NCI-H2081 (cell line): ENCODE data around the gene MIEN1.
A peak's percentile ranks its signal among the peaks of the same experiment; 100 is the strongest.
"Not testable (repeated sequence)": the region's sequence is repeated elsewhere in the genome, so short reads cannot be mapped to it uniquely, and the experiment has no call there.

Experiments
- DNase-seq, 2 experiments: peaks; one replicate each; lab custom pipeline; 2025; lab: John Stamatoyannopoulos, UW

MIEN1 gene

DNA sequence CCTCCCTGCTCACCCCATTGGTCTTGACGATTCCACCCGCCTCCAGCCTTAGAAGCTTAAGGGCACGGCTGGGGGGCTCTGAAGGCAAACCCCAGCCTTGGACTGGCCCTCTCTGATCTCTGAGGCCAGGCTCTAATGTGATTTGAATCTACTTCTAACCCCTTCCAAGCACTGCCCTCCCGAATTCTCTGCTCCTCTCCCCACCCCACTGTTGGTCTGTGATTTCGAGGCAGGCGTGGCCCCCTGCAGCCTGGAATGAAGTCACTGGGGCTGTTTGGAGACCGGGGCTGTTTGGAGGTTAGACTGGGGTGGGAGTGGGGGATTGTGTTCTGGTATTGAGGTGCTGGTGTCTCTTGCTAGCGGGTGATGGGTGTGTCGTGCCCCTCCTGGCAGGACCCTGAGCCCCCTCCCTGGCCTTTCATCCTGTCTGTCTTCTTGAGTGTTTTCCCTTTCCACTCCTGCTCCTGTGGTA lies 9.6 kb upstream of the MIEN1 start:
- peak; percentile 13 to 31 for DNase-seq

- peak; percentile 73 to 87 for DNase-seq
These were observed 8.9 kb upstream of the MIEN1 start for GRCh38 chr17:39738983-39739884.

DNA sequence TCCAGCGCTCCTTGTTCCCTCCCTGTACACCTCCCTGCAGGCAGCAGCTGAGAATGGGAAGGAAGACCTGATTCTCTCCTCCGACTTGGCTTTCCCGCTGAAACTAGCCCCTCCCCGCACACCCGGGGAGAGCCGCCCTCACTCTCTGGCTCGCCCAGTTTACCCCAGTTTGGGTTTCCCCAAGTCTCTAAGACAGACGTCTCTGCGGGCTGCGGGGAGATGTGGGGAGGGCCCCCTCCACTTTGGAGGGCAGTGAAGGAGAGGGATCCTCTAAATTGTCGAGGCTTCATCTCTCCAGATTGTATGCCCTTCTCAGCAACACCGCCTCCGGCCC lies 8.2 kb upstream of the MIEN1 start:
- peak; percentile 67 to 69 for DNase-seq

DNA sequence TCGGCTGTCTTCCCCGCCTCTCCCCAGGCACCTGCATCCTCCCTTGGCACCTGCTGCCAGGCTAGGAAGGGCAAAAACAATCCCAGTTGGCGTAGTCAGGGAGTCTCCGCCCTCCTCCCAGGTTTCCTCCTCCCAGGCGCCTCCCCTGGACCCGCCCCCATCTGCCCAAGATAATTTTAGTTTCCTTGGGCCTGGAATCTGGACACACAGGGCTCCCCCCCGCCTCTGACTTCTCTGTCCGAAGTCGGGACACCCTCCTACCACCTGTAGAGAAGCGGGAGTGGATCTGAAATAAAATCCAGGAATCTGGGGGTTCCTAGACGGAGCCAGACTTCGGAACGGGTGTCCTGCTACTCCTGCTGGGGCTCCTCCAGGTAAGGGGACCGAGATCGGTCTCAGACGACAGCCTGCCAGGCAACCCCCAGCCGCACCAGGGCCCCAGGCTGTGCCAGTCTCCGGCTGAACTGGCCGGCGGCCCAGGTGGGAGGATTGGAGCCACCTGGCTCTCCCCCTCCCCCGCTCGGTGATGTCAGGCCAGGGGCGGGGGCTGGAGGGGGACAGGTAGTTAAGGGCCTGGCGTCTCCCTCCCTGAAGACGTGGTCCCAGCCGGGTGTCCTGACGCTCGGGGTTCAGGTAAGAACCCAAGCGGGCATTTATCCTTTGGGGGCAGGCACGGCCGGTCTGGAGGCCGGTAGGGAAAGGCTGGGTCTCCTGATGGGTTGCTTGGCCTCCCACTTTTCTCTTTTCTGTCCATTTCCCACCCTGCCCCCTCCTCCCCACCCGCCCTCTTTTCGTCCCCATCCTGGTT lies 7.6 kb upstream of the MIEN1 start, which contains the start of gene GRB7:
TSS of gene GRB7 (plus strand) at position 179 of the 808 bp plus-strand sequence. CDS start 4,364 bp downstream, outside the sequence.
- DNase-seq: peak; percentile 93 to 95

DNA sequence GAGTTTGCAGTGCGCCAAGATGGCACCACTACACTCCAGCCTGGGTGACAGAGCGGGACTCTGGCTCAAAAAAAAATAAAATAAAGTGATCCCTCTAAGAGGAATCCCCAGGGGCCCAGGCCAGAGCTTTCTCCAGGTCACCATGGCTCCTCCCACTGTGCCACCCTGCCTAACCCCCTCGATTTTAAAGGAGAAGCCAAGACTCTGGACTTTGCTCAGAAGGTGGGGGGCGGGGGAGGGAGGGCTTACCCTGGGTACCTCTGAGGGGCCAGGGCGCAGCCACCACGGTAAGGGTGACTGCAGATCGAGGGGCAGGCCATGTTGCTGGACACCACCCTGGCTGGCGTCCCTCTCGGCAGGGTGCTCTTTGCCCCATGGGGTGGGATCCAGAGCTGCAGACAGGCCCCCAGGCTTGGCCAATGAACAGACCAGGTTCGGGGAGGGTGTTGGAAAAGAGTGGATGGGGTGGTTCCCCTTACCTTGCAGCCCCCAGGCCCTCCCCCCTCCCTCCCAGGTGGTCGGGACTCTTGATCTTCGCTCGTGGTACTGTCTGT lies 7.0 kb upstream of the MIEN1 start:
- DNase-seq: no peak

DNA sequence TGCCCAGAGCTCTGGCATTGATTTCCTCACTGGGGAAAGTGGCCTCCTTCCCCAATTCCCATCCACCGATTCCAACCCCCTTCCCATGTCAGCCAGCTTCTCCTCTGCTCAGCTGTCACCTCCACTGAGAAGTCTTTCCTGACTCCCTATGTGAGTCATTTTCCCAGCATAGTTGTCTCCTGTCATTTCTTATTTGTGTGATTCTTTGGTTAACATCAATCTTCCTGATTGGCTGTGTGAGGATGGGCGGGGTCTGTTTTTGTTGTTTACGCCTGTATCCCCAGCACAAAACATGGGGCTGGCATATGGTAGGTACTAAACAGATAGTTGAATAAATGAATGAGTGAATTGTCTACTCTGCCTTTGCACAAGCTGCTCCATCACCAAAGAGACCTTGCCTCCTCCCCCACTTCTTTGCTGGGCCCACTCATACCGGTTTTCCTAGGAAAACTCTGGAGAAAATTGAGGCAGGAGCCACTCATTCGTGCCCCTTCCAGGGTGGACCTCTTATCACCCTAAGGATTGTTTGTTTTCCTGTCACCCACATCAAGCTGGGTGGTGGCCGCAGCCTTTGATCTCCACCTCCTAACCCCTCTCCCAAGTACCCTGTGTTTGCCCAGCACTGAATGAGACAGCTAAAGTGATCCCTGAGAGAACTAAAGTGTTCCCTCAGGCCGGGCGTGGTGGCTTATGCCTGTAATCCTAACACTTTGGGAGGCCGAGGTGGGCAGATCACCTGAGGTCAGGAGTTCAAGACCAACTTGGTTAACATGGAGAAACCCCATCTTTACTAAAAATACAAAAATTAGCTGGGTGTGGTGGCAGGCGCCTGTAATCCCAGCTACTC lies 6.2 kb upstream of the MIEN1 start:
- DNase-seq: no peak

DNA sequence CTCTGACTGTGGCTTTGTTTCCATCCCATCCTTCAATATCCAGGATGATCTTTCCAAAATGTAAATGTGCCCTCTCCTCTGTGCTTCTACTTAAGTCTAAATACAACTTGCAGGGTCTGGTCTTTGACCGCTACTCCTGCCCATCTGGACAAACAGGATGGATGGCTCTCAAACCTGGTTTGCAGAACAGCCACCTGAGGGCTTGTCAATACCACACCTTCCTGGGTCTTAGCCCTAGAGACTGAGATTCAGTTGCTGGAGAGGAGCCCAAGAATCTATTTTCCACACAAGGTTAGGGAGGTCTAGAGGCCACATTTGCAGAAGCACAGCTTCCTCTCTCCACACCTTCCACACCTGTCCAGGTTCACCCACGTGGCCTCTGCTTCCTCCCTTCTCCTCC lies 5.5 kb upstream of the MIEN1 start:
- DNase-seq: no peak

- no peak for DNase-seq
These were observed 2.3 kb upstream of the MIEN1 start for GRCh38 chr17:39732586-39732985.

GRCh38 chr17:39729280-39729851 lies 966 bp downstream of the MIEN1 start:
- no peak for DNase-seq

DNA sequence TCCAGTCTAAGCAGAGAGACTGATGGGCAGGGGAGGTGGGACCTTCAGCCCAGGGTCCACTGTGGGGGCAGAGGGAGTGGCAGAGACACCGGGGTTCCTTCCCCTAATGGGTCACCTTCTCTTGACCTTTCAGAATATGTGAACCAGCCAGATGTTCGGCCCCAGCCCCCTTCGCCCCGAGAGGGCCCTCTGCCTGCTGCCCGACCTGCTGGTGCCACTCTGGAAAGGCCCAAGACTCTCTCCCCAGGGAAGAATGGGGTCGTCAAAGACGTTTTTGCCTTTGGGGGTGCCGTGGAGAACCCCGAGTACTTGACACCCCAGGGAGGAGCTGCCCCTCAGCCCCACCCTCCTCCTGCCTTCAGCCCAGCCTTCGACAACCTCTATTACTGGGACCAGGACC lies 2.8 kb downstream of the MIEN1 start:
- no peak for DNase-seq

- DNase-seq: no peak
These were observed 3.7 kb downstream of the MIEN1 start for GRCh38 chr17:39726617-39727016.

DNA sequence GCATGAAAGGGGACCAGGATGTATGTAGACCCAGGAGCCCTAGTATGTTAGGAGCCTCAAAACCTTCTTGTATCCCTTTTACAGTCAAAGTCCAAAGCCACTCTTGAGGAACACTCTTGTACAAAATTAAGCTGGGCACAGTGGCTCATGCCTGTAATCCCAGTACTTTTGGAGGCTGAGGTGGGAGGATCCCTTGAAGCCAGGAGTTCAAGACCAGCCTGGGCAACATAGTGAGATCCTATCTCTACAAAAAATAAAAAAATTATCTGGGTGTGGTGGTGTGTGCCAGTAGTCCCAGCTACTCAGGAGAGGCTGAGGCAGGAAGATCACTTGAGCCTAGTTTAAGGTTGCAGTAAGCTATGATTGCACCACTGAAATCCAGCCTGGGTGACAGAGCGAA lies 4.4 kb downstream of the MIEN1 start:
- DNase-seq: not testable (repeated sequence)

DNA sequence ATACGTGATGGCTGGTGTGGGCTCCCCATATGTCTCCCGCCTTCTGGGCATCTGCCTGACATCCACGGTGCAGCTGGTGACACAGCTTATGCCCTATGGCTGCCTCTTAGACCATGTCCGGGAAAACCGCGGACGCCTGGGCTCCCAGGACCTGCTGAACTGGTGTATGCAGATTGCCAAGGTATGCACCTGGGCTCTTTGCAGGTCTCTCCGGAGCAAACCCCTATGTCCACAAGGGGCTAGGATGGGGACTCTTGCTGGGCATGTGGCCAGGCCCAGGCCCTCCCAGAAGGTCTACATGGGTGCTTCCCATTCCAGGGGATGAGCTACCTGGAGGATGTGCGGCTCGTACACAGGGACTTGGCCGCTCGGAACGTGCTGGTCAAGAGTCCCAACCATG lies 5.6 kb downstream of the MIEN1 start:
- no peak for DNase-seq

DNA sequence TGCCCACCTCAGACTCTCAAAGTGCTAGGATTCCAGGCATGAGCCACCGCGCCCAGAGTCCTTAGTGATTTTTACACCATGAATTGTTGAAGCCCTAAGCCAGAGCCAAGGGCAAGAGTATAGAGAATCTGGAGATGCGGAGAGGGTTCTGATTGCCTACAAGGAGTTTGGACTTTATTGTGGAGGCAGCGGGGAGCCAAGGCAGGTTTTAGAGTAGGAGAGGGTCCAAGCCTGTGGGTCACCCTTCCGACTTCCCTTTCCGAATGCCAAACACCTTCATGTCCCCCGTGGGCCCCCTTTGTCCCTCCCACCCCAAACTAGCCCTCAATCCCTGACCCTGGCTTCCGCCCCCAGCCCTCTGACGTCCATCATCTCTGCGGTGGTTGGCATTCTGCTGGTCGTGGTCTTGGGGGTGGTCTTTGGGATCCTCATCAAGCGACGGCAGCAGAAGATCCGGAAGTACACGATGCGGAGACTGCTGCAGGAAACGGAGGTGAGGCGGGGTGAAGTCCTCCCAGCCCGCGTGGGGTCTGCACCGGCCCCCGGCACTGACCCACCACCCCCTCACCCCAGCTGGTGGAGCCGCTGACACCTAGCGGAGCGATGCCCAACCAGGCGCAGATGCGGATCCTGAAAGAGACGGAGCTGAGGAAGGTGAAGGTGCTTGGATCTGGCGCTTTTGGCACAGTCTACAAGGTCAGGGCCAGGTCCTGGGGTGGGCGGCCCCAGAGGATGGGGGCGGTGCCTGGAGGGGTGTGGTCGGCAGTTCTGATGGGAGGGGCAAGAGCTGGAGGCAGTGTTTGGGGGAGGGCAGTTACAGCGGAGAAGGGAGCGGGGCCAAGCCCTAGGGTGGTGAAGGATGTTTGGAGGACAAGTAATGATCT lies 7.1 kb downstream of the MIEN1 start:
- DNase-seq: no peak

DNA sequence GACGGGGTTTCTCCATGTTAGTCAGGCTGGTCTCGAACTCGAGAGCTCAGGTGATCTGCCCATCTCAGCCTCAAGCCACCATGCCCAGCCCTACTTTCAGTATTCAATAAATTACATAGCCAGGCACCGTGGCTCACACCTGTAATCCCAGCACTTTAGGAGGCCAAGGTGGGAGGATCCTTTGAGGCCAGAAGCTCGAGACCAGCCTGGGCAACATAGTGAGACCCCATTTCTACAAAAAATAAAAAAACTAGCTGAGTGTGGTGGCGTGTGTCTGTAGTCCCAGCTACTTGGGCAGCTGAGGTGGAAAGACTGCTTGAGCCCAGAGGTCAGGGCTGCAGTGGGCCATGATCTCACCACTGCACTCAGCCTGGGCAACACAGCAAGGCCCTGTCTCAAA lies 8.2 kb downstream of the MIEN1 start:
- no peak for DNase-seq

DNA sequence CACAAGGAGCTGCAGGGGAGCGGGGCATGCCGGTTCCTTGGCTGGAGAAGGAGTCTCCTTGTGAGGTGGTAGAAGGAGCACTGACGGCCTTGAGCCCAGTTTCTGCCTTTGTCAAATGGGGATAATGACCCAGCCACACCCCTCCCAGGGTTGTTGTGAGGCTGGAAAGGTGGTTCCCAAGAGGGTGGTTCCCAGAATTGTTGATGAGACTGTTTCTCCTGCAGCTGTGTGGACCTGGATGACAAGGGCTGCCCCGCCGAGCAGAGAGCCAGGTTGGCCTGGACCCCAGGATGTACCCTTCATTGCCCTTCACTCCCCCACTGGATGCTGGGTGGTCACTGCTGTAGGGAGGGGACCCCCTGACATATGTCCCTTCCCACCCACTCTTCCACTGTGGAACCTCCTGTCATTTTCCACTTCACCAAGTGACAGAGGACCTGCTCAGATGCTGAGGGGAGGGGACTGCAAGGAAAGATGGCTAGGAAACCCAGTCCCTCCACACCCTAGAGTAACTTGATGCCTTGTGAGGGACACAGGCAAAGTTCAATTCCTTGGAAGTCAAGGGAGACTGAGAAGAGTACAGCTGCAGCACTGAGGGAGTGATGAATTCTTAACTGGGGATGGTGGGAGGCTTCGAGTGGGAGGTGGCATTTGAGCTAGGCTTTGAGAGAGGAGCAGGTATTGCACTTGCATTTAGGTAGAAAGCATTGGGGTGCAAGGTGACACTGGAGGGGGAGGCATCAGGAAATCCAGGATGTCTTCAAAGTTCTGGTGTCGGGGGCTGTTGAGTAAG lies 10.6 kb downstream of the MIEN1 start:
- no peak for DNase-seq

DNA sequence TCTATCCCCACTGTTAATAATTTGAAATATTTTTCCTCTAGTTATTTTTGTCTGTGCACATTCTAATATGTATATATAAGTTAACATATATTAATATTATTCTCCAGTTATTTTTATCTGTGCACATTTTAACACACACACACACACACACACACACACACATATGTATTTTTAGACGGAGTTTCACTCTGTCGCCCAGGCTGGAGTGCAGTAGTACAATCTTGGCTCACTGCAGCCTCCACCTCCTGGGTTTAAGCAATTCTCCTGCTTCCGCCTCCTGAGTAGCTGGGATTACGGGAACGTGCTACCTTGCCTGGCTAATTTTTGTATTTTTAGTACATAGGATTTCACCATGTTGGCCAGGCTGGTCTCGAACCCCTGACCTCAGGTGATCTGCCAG lies 12.7 kb downstream of the MIEN1 start:
- no peak for DNase-seq

DNA sequence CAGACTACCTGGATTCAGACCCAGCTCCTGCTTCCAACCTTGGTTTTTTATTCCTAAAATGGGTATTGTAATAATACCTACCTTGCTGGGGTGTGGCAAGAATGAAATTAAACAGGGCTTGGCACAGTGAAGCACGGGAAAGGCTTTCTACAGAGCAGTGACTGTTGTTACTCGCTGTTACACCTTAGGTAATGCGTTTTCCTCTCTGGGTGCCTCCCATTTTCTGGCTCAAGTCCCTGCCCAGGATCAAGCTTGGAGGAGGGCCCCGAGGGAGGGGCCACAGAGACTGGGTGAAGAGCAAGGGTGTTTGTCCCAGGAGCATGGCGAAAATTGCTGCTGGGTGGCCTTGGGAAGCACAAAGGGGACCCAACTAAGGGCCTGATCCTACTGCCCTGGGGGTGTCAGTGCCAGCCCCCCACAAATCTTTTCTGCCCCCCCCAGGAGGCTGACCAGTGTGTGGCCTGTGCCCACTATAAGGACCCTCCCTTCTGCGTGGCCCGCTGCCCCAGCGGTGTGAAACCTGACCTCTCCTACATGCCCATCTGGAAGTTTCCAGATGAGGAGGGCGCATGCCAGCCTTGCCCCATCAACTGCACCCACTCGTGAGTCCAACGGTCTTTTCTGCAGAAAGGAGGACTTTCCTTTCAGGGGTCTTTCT lies 13.3 kb downstream of the MIEN1 start:
- DNase-seq: peak in 1 of 2 experiments; percentile 16
